SU-DHL-6 (cell line): ENCODE data around the gene NDUFA8.

Experiments used
- H2AFZ ChIP-seq: fragments of 200-600 bp; sonication (generic); 2 replicates; pipeline ENCODE4 v1.6.1; 2014; ENCODE audit warnings: low read depth, mild to moderate bottlenecking, moderate library complexity, mixed read lengths, antibody characterized with exemption, low read length; ENCODE audit not compliant: severe bottlenecking
- H3F3A ChIP-seq: fragments of 200-600 bp; shearing (Covaris generic); 2 replicates; pipeline ENCODE4 v1.6.0; 2016; ENCODE audit warnings: antibody characterized with exemption, mild to moderate bottlenecking; ENCODE audit not compliant: insufficient read depth
- H3K27ac ChIP-seq: fragments of 200-600 bp; sonication (generic); 2 replicates; pipeline ENCODE4 v1.5.1; 2016; ENCODE audit warnings: low read depth, mild to moderate bottlenecking, low read length, moderate library complexity, mixed read lengths
- H3K27me3 ChIP-seq: fragments of 200-600 bp; sonication (generic), shearing (Covaris generic); 2 replicates; pipeline ENCODE4 v1.6.0; 2014; ENCODE audit warnings: mild to moderate bottlenecking, low read length
- H3K36me3 ChIP-seq: fragments of 200-600 bp; sonication (generic); 2 replicates; pipeline ENCODE4 v1.6.1; 2014; ENCODE audit warnings: mild to moderate bottlenecking, low read length, mixed read lengths
- H3K4me2 ChIP-seq: fragments of 300-600, 200-600 bp; shearing (Covaris generic), sonication (generic); 2 replicates; pipeline ENCODE4 v1.6.0; 2014; ENCODE audit warnings: low read length, low read depth, mild to moderate bottlenecking; ENCODE audit not compliant: poor library complexity, severe bottlenecking
- H3K4me3 ChIP-seq: fragments of 200-600 bp; sonication (generic); 2 replicates; pipeline ENCODE4 v1.5.1; 2014; ENCODE audit warnings: antibody characterized with exemption, low read length, mild to moderate bottlenecking, mixed read lengths; ENCODE audit not compliant: insufficient read depth, poor library complexity, severe bottlenecking
- H3K79me2 ChIP-seq: fragments of 200-600 bp; sonication (generic); 2 replicates; pipeline ENCODE4 v1.6.1; 2014; ENCODE audit warnings: mild to moderate bottlenecking, low read length, moderate library complexity; ENCODE audit not compliant: insufficient read depth
- H3K9ac ChIP-seq: fragments of 200-600 bp; sonication (generic); 2 replicates; pipeline ENCODE4 v1.7.0; 2014; ENCODE audit warnings: mild to moderate bottlenecking, low read length
- H3K9me2 ChIP-seq: fragments of 200-600 bp; sonication (generic); replicated peaks from 2 replicates; pipeline ENCODE4 v1.6.1; 2014; ENCODE audit warnings: low read length; ENCODE audit not compliant: insufficient read depth
- H3K9me3 ChIP-seq: fragments of 200-600 bp; sonication (generic); 2 replicates; pipeline ENCODE4 v1.6.1; 2014; ENCODE audit warnings: low read length, mixed read lengths; ENCODE audit not compliant: insufficient read depth
- H4K20me1 ChIP-seq: fragments of 200-600 bp; sonication (generic); 2 replicates; pipeline ENCODE4 v1.6.1; 2014; ENCODE audit warnings: low read depth, mild to moderate bottlenecking, antibody characterized with exemption, low read length, moderate library complexity, mixed read lengths
- CTCF ChIP-seq: fragments of 200-600 bp; sonication (generic); IDR thresholded peaks from one replicate; pipeline ENCODE4 v1.5.1; 2017; ENCODE audit warnings: antibody characterized with exemption, mild to moderate bottlenecking, low read length, moderate library complexity; ENCODE audit not compliant: insufficient read depth, poor library complexity, severe bottlenecking
- EZH2phosphoT487 ChIP-seq: fragments of 200-600 bp; sonication (generic), shearing (Covaris generic); conservative IDR thresholded peaks from 2 replicates; pipeline ENCODE4 v1.6.1; 2018; ENCODE audit warnings: mild to moderate bottlenecking, antibody characterized with exemption, low read length, moderate library complexity, mixed read lengths

Gene NDUFA8

GRCh38 chr9:122159026-122159924 is at the start of gene NDUFA8, which contains the start of gene MORN5:
Gene NDUFA8, minus strand, starts transcription at chr9:122159779. Its CDS starts 102 bp downstream, at chr9:122159677.
Gene MORN5, plus strand, starts transcription at chr9:122159908. Its CDS starts 65 bp downstream, at chr9:122159973.
- Histone ChIP-seq H3K27ac (peak within 1 kb of the TSS; percentile 33), H2AFZ (peak within 1 kb of the TSS; percentile 72)

GRCh38 chr9:122207096-122207495 is 47.5 kb upstream of the NDUFA8 start:
- Histone ChIP-seq H3F3A (no peaks in the 10 kb centered on the region), H3K4me3 (no peak overlapping the region), H3K4me2 (no peak overlapping the region), H2AFZ (no peak overlapping the region), H3K27ac (no peak overlapping the region), H3K27me3 (no peaks in the 10 kb centered on the region), H3K36me3 (no peaks in the 10 kb centered on the region), H3K9ac (no peak overlapping the region), H3K9me2 (no peaks in the 10 kb centered on the region), H3K9me3 (no peaks in the 10 kb centered on the region), H4K20me1 (no peaks in the 10 kb centered on the region), H3K79me2 (no peaks in the 10 kb centered on the region)
- no peak for TF ChIP-seq EZH2phosphoT487
- no peak for TF ChIP-seq CTCF

More at GRCh38 chr9:122159026-122159924, at the start of gene NDUFA8, which contains the start of gene MORN5:
- H3K4me2 ChIP-seq = peak within 1 kb of the TSS; percentile 86
- no peaks in the 10 kb centered on the region for H3K27me3 ChIP-seq
- H3K9me3 ChIP-seq = peaks cover 7% of the 10 kb centered on the region; the same call in 1 of the 2 replicates
- H3K9me2 ChIP-seq = no peaks in the 10 kb centered on the region
- no peaks in the 10 kb centered on the region for H3K36me3 ChIP-seq
- no peaks in the 10 kb centered on the region for H4K20me1 ChIP-seq
- no peaks in the 10 kb centered on the region for H3F3A ChIP-seq
- no peak for TF ChIP-seq CTCF
- TF ChIP-seq EZH2phosphoT487 = no peak
- H3K9ac ChIP-seq = peak within 1 kb of the TSS; percentile 77
- peak within 1 kb of the TSS; percentile 78 for H3K4me3 ChIP-seq
- H3K79me2 ChIP-seq = peaks cover 40% of the 10 kb centered on the region

- Histone ChIP-seq H3K9me3 (no peaks in the 10 kb centered on the region), H3K4me3 (no peak overlapping the region), H3K9ac (no peak overlapping the region), H3K27ac (no peak overlapping the region), H3K9me2 (no peaks in the 10 kb centered on the region), H4K20me1 (no peaks in the 10 kb centered on the region), H3K79me2 (no peaks in the 10 kb centered on the region), H3K4me2 (no peak overlapping the region), H3K27me3 (no peaks in the 10 kb centered on the region), H3K36me3 (no peaks in the 10 kb centered on the region), H3F3A (no peaks in the 10 kb centered on the region), H2AFZ (no peak overlapping the region)
- TF ChIP-seq CTCF (no peak), EZH2phosphoT487 (no peak)
Observed at GRCh38 chr9:122206118-122207046, 46.8 kb upstream of the NDUFA8 start.
